ENCODE results near the gene ARID5B.

Gene ARID5B

GRCh38 chr10:62019013-62019684, 117.7 kb downstream of the ARID5B start (continued):
- no peak for TF ChIP-seq ZNF645 (tag by site-specific recombination; IDR thresholded peaks at IDR 0.05)
- TF ChIP-seq ZNF843 (tag by site-specific recombination; IDR thresholded peaks at IDR 0.05): peak; percentile 92
- no peak for TF ChIP-seq ZSCAN5A (tag by site-specific recombination; IDR thresholded peaks at IDR 0.05)
- TF ChIP-seq EGR2 (tag by site-specific recombination; IDR thresholded peaks at IDR 0.05; ENCODE audit: low read depth): no peak
- TF ChIP-seq SP3 (tag by site-specific recombination; IDR thresholded peaks at IDR 0.05): peak; percentile 26; the same call in 1 of the 2 replicates
- TF ChIP-seq ZBTB48 (tag by site-specific recombination; IDR thresholded peaks at IDR 0.05): no peak
- TF ChIP-seq ZNF623 (tag by site-specific recombination; IDR thresholded peaks at IDR 0.05): no peak
- no peak for TF ChIP-seq ZNF792 (tag by site-specific recombination; IDR thresholded peaks at IDR 0.05)
- TF ChIP-seq ZNF639 (tag by site-specific recombination; IDR thresholded peaks at IDR 0.05): peak; percentile 79
- TF ChIP-seq ZNF560 (tag by site-specific recombination; IDR thresholded peaks at IDR 0.05; ENCODE audit: borderline replicate concordance): no peak
- peak; percentile 13; the same call in 1 of the 2 replicates for TF ChIP-seq ZBTB6 (tag by site-specific recombination; IDR thresholded peaks at IDR 0.05)
- TF ChIP-seq ZNF335 (tag by site-specific recombination; conservative IDR thresholded peaks at IDR 0.05): peak; percentile 55
- no peak for TF ChIP-seq REST (tag by site-specific recombination; IDR thresholded peaks at IDR 0.05)
- peak; percentile 99 for TF ChIP-seq PRDM6 (tag by site-specific recombination; IDR thresholded peaks at IDR 0.05)
- no peak for TF ChIP-seq ZNF214 (tag by site-specific recombination; IDR thresholded peaks at IDR 0.05; ENCODE audit: borderline replicate concordance)
- TF ChIP-seq ZNF529 (tag by site-specific recombination; IDR thresholded peaks at IDR 0.05; ENCODE audit: insufficient replicate concordance): no peak
- TF ChIP-seq ZNF280C (tag by site-specific recombination; IDR thresholded peaks at IDR 0.05): no peak
- peak; percentile 83 for TF ChIP-seq ZXDB (tag by site-specific recombination; IDR thresholded peaks at IDR 0.05)
- peak; percentile 83 for TF ChIP-seq ZNF600 (tag by site-specific recombination; IDR thresholded peaks at IDR 0.05)
- TF ChIP-seq ZNF26 (tag by site-specific recombination; IDR thresholded peaks at IDR 0.05): no peak
- 0 out of 2 replicates have a peak, but pooled peaks have one; percentile 28 for TF ChIP-seq ZNF580 (tag by site-specific recombination; IDR thresholded peaks at IDR 0.05)
- TF ChIP-seq ZNF132 (tag by site-specific recombination; IDR thresholded peaks at IDR 0.05; ENCODE audit: borderline replicate concordance): no peak
- TF ChIP-seq ZNF23 (tag by site-specific recombination; IDR thresholded peaks at IDR 0.05; ENCODE audit: borderline replicate concordance): no peak

Measured in HEK293 (cell line).